Heart left ventricle (tissue), 16 donors: Measurements from ENCODE around the gene ANKMY2. TPM values are rescaled to one million over a fixed set of nuclear protein-coding genes. Genes with fewer than 3 reads are reported as not detected.

Source experiments
- ATAC-seq, 4 donors: fragments of 200-7000 bp; cut with Tn5 transposase; one replicate each; pipeline ENCODE4 v1.9.1; 2020 to 2022; ENCODE audit warnings: moderate library complexity in 4 of 4, mild to moderate bottlenecking in 3 of 4, moderate number of reproducible peaks in 1 of 4
- DNase-seq, 5 donors: peaks; one replicate each; pipeline ENCODE4 v3.0.0-alpha.2; 2020
- H3K27ac ChIP-seq, 12 donors: fragments of 200-600 bp; sonication (generic) in 4 of 12; one replicate each; pipeline versions ENCODE4 v1.5.0 to v1.8.0; 2016 to 2022; ENCODE audit warnings: mild to moderate bottlenecking in 2 of 12
- H3K27me3 ChIP-seq, 9 donors: fragments of 200-600 bp; sonication (generic) in 2 of 9; one replicate each; pipeline versions ENCODE4 v1.5.1 to v1.8.0; 2016 to 2022; ENCODE audit warnings: mild to moderate bottlenecking in 3 of 9
- H3K36me3 ChIP-seq, 9 donors: fragments of 200-600 bp; sonication (generic) in 2 of 9; one replicate each; pipeline versions ENCODE4 v1.5.0 to v1.8.0; 2018 to 2022; ENCODE audit warnings: mild to moderate bottlenecking in 2 of 9
- H3K4me1 ChIP-seq, 12 donors: fragments of 200-600 bp; sonication (generic) in 4 of 12; one replicate each; pipeline versions ENCODE4 v1.5.0 to v1.8.0; 2016 to 2022; ENCODE audit warnings: mild to moderate bottlenecking in 3 of 12
- H3K4me3 ChIP-seq, 12 donors: fragments of 200-600 bp; sonication (generic) in 4 of 12; one replicate each; pipeline versions ENCODE4 v1.5.0 to v1.8.0; 2017 to 2022; ENCODE audit warnings: mild to moderate bottlenecking in 9 of 12, moderate library complexity in 4 of 12
- H3K9me3 ChIP-seq, 12 donors: fragments of 200-600 bp; sonication (generic) in 4 of 12; one replicate each; pipeline versions ENCODE4 v1.5.0 to v1.8.0; 2016 to 2022; ENCODE audit warnings: mild to moderate bottlenecking in 1 of 12
- CTCF ChIP-seq, 12 donors: fragments of 200-600 bp; sonication (generic) in 4 of 12; IDR thresholded peaks; one replicate each; pipeline versions ENCODE4 v1.5.0 to v1.8.0; 2018 to 2022; ENCODE audit warnings: antibody characterized with exemption in 12 of 12, mild to moderate bottlenecking in 5 of 12
- POLR2A ChIP-seq, 2 donors: fragments of 450-650 bp; IDR thresholded peaks; one replicate each; pipeline ENCODE4 v1.6.1; 2017; ENCODE audit warnings: antibody characterized with exemption in 2 of 2, mild to moderate bottlenecking in 2 of 2, moderate library complexity in 2 of 2
- WGBS, 4 donors: extraction: QIAGEN DNeasy Blood & Tissue Kit in 2 of 4; methylation state at CpG; one replicate each; pipeline versions ENCODE4 v1.1.5 to v1.1.7; 2013 to 2018; 5-methylcytosine and 5-hydroxymethylcytosine counted together
- intact Hi-C, 10 donors: fragments of 100-400 bp; cut with DNase I; formaldehyde crosslinking; loops; one replicate each; pipeline versions ENCODE4 v1.11.1 to v1.14.2; 2022
- long read RNA-seq, 3 donors: library from polyadenylated mRNA; unstranded; transcript quantifications; one replicate each; pipeline ENCODE4 v2.0.0, GENCODE V29; 2020 to 2021
- polyA plus RNA-seq, 2 donors: library from polyadenylated mRNA; stranded (reverse); fragments of 200-250 nt; gene quantifications; one replicate each; pipeline ENCODE4 v1.2.3, GENCODE V29; 2013
- total RNA-seq, 9 donors: library from RNA; depleted of rRNA in 2 of 9; stranded (reverse); fragments of >200 nt in 2 of 9; fragmentation: NEBNext Ultra II Directional in 3 of 9; extraction: Animal tissue kit (Norgen Biotek cat#: 25700) in 3 of 9; gene quantifications; one replicate each; pipeline versions ENCODE4 v1.1.0 to v1.2.4, GENCODE V29; 2016 to 2023
- donor health status: ischemic (EF 13 %, LVEDD 7.1; RV severe dilation, severe dysfunction).
- donor health status: healthy with polysubstance abuse.
- donor health status: DM: no; HTN: yes; CAD: no.
- donor health status: DM: no; HTN: no; CAD: no.
- donor health status: ischemic (EF 25% LVEDD 6.9; RV normal size, moderate dysfunction).
- donor health status: ischemic (EF 25% LVEDD 5.7; RV mildly dilated, moderate dysfunction).
- donor health status: healthy.
- donor health status: DM: yes; HTN: yes; CAD: no.
- donor health status: ischemic (EF 35%, LVEDD 5.7; RV mildly dilated, moderate dysfunction).
- donor health status: nonischemic (EF 11% LVEDD 7.7; RV severe dilation, severe dysfunction).
- donor health status: DM: yes; HTN: yes; CAD: no.
- donor health status: PGD.
- donor health status: ischemic (EF 29% LVEDD 5.4; RV normal size, mild dysfunction).
- donor health status: nonischemic (EF 23%, LVEDD 6.1; RV moderate dilation, normal function).

Gene ANKMY2
- total RNA-seq (10 to 100 TPM; 17.7 to 44.3 (median 28.3) TPM), polyA plus RNA-seq (10 to 100 TPM; 10.3 to 17.2 TPM)
- long read RNA-seq, donor 1, transcript ANKMY2-201 (10 exons, 2,555 nt), result major isoform, 49 of 52 reads
- long read RNA-seq, donor 1, partial matches to known transcripts, result 1 of 52 reads
- long read RNA-seq, donor 1, other reads (novel, unspliced or antisense), result 2 of 52 reads
- long read RNA-seq, donor 2, transcript ANKMY2-201 (10 exons, 2,555 nt), result major isoform, 108 of 122 reads
- long read RNA-seq, donor 2, partial matches to known transcripts, result 11 of 122 reads
- long read RNA-seq, donor 2, other reads (novel, unspliced or antisense), result 3 of 122 reads
- long read RNA-seq, donor 3, transcript ANKMY2-201 (10 exons, 2,555 nt), result major isoform, 20 of 21 reads
- long read RNA-seq, donor 3, partial matches to known transcripts, result 0 of 21 reads
- long read RNA-seq, donor 3, other reads (novel, unspliced or antisense), result 1 of 21 reads

GRCh38 chr7:16645593-16646471, at the start of gene ANKMY2, which contains the start of gene BZW2:
TSS of gene ANKMY2 (minus strand) at chr7:16645754. CDS start at chr7:16645573, 181 bp downstream.
TSS of gene BZW2 (plus strand) at chr7:16646181. CDS start at chr7:16665444, 19,263 bp downstream.
- peak in 1 of 2 donors; percentile 98 for TF ChIP-seq POLR2A (IDR thresholded peaks at IDR 0.05)
- TF ChIP-seq CTCF (IDR thresholded peaks at IDR 0.05), result peak in 6 of 12 donors; percentile 5 to 50 (median 24)
- peak within 1 kb of the TSS; percentile 75 to 97 (median 94) for H3K27ac ChIP-seq
- WGBS, 4 donors, result 0 to 1% (median 0%) methylated on average over 26 to 73 of the region's 73 CpGs

GRCh38 chr7:16694806-16695205, 49.3 kb upstream of the ANKMY2 start:
- no peak for TF ChIP-seq POLR2A (IDR thresholded peaks at IDR 0.05)
- intact Hi-C loops, result loop anchor here in 7 of 10 donors (2.0 to 10.0 kb wide), 5 partner anchors 80 to 224 kb away; no protein-coding TSS in a partner anchor
- no peaks in the 10 kb centered on the region for H3K27me3 ChIP-seq
- H3K27ac ChIP-seq, result no peak overlapping the region
- peaks cover 0 to 100% (median 95%) of the 10 kb centered on the region in 9 donors for H3K36me3 ChIP-seq
- ATAC-seq (no peak), DNase-seq (no peak)
- no peak overlapping the region for H3K4me3 ChIP-seq
- 69 to 74% (median 71%) methylated on average over 6 of the region's 6 CpGs for WGBS, 4 donors
- no peaks in the 10 kb centered on the region for H3K9me3 ChIP-seq
- peaks cover 0 to 3% (median 0%) of the 10 kb centered on the region in 12 donors for H3K4me1 ChIP-seq

More at GRCh38 chr7:16645593-16646471, at the start of gene ANKMY2, which contains the start of gene BZW2:
- intact Hi-C loops, result loop anchor here in 2 of 10 donors (5.0 to 10.0 kb wide), 3 partner anchors 101 to 961 kb away; partner anchors contain the start of gene MEOX2 (in 1 of the 2)
- Histone ChIP-seq H3K27me3 (no peaks in the 10 kb centered on the region), H3K4me3 (peak within 1 kb of the TSS; percentile 71 to 97 (median 86)), H3K36me3 (peaks cover 0 to 7% (median 0%) of the 10 kb centered on the region in 9 donors), H3K4me1 (peaks cover 0 to 75% (median 53%) of the 10 kb centered on the region in 12 donors), H3K9me3 (no peaks in the 10 kb centered on the region)
- DNase-seq (peak; percentile 96 to 98 (median 97)), ATAC-seq (peak; percentile 95 to 96 (median 96))

- intact Hi-C loops, result loop anchor here in 6 of 10 donors (2.0 to 10.0 kb wide), 4 partner anchors 81 to 225 kb away; no protein-coding TSS in a partner anchor
- WGBS, 4 donors, result 95 to 100% (median 97%) methylated on average over 2 of the region's 2 CpGs
Measured at GRCh38 chr7:16693601-16694318, 48.2 kb upstream of the ANKMY2 start.

More at GRCh38 chr7:16693601-16694318, 48.2 kb upstream of the ANKMY2 start:
- TF ChIP-seq CTCF (IDR thresholded peaks at IDR 0.05) (no peak), POLR2A (IDR thresholded peaks at IDR 0.05) (no peak)
- Histone ChIP-seq H3K4me3 (no peak overlapping the region), H3K27ac (no peak overlapping the region), H3K9me3 (no peaks in the 10 kb centered on the region), H3K36me3 (peaks cover 0 to 100% (median 91%) of the 10 kb centered on the region in 9 donors), H3K4me1 (peaks cover 0 to 3% (median 0%) of the 10 kb centered on the region in 12 donors), H3K27me3 (no peaks in the 10 kb centered on the region)
- DNase-seq (no peak), ATAC-seq (no peak)
